ENCODE data around the gene IMPG2.

GRCh38 chr3:101351829-101352228 lies 31.5 kb upstream of the IMPG2 start:
- TF ChIP-seq POLR2A (IDR thresholded peaks at IDR 0.05) (no peak), CTCF (IDR thresholded peaks at IDR 0.05) (no peak)

Data from right lobe of liver (tissue), 4 donors.